ENCODE results near the gene JDP2.

JDP2 gene

DNA sequence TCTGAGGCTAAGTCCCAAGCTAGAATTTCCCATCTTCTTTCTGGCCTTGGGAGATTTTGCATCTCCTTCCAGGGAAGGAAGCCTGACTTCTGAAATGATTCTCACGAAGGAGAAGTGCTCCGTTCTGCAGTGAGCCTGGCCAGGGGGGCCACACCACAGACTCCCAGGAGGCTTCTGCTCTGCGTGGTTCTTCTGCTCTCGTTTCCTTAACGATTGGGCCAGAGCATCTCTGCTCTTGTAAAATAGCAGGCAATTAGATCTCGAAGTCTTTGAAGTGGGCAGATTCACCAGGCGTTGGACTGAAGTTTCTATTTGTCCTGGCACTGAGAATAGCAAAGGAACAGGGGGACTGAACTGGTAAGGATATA is 87.8 kb downstream of the JDP2 start:
- H3K4me1 ChIP-seq (ENCODE audit: control insufficient read depth, insufficient read depth, low read length) = peaks cover 10% of the 10 kb centered on the region
- no peaks in the 10 kb centered on the region for H3K36me3 ChIP-seq (ENCODE audit: control insufficient read depth, insufficient read depth, low read length)
- no peaks in the 10 kb centered on the region for H3K27me3 ChIP-seq (ENCODE audit: control insufficient read depth, insufficient read depth, low read length)
- H3K4me3 ChIP-seq (ENCODE audit: low read depth, low read length) = no peak overlapping the region
- no peak overlapping the region for H3K9ac ChIP-seq (ENCODE audit: low read depth, low read length)
- H3K9me3 ChIP-seq (ENCODE audit: control insufficient read depth, insufficient read depth, low read length) = no peaks in the 10 kb centered on the region
- no peak overlapping the region for H3K27ac ChIP-seq (ENCODE audit: low read depth, low read length)

DNA sequence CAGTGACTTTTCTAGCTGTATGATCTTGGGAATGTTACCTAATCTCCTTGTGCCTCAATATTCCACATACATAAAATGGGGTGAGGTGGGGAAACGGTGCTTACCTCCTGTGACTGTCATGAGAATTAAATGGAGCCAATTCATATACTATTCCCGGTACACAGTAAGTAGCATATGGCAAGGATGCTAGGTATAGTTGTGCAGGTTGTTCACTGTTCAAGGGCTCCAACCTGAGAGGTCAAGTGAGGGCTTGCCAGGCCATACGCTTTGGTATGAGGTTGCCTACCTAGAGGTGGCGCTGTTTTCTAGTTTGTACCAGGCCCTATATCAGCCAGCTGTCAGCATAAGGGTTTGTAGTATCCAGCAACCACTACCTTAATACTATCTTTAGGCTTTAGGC is 90.8 kb downstream of the JDP2 start:
- Histone ChIP-seq H3K4me1 (ENCODE audit: control insufficient read depth, insufficient read depth, low read length) (peaks cover 10% of the 10 kb centered on the region), H3K36me3 (ENCODE audit: control insufficient read depth, insufficient read depth, low read length) (no peaks in the 10 kb centered on the region), H3K9ac (ENCODE audit: low read depth, low read length) (no peak overlapping the region), H3K4me3 (ENCODE audit: low read depth, low read length) (no peak overlapping the region), H3K9me3 (ENCODE audit: control insufficient read depth, insufficient read depth, low read length) (no peaks in the 10 kb centered on the region), H3K27ac (ENCODE audit: low read depth, low read length) (no peak overlapping the region), H3K27me3 (ENCODE audit: control insufficient read depth, insufficient read depth, low read length) (no peaks in the 10 kb centered on the region)

DNA sequence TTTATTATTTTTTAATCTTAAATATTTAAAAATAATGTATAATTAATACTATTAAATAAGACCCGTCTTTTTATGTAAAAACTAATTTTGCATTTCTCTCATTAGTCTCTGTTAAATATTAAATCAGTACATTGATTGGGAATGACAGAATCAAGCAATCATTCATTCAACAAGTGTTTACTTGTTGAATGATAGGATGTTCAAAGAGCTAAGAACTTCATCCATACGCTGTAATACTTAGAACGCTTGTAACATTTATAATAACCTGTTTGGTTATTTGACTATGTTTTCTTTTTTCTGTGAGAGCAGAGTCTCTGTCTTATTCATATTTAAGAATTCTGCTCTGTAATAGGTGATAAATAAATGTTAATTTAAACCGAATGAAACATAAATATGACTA is 91.6 kb downstream of the JDP2 start:
- no peaks in the 10 kb centered on the region for H3K27me3 ChIP-seq (ENCODE audit: control insufficient read depth, insufficient read depth, low read length)
- no peaks in the 10 kb centered on the region for H3K9me3 ChIP-seq (ENCODE audit: control insufficient read depth, insufficient read depth, low read length)
- no peak overlapping the region for H3K9ac ChIP-seq (ENCODE audit: low read depth, low read length)
- no peak overlapping the region for H3K4me3 ChIP-seq (ENCODE audit: low read depth, low read length)
- H3K36me3 ChIP-seq (ENCODE audit: control insufficient read depth, insufficient read depth, low read length) = no peaks in the 10 kb centered on the region
- H3K4me1 ChIP-seq (ENCODE audit: control insufficient read depth, insufficient read depth, low read length) = peaks cover 10% of the 10 kb centered on the region
- no peak overlapping the region for H3K27ac ChIP-seq (ENCODE audit: low read depth, low read length)

DNA sequence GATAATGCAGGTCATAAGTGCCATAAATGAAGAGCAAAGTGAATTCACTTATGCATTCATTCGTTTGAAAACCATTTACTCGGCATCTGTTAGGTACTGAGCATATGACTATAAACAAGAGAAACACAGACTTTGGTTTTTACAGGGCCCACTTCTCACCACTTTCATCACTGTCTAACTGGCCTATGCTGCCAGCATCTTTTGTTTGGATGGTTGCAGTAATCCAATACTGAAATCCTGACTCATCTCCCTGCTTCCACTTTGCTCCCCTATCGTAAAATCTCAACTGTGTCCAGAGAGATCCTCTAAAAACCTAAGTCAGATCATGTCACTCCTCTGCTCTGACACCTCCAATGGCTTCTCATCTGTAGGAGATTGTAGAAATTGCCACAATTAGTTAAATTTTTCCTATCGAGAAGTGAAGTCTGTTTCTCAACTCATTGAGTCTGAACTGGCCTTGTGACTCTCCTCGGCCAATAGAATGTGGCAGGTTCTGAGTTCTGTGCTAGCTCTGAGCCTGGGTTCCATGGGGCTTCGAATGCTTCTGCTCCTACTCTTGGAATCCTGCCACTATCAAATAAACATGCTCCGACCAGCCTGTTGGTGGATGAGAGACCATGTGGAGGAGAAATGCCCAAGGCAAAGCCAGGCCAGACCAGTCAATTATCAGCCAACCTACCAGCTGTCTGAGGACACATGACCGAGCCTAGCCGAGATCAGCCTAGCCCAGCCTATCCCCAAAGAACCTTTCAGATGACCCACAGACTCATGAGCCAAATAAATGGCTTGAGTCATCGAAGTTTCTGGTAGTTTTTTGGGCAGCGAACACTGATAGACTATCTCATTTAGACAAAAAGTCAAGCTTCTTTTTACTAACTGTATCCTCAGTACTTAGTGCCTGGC is 92.3 kb downstream of the JDP2 start:
- no peaks in the 10 kb centered on the region for H3K36me3 ChIP-seq (ENCODE audit: control insufficient read depth, insufficient read depth, low read length)
- H3K4me3 ChIP-seq (ENCODE audit: low read depth, low read length) = no peak overlapping the region
- H3K27me3 ChIP-seq (ENCODE audit: control insufficient read depth, insufficient read depth, low read length) = no peaks in the 10 kb centered on the region
- no peak overlapping the region for H3K27ac ChIP-seq (ENCODE audit: low read depth, low read length)
- H3K9ac ChIP-seq (ENCODE audit: low read depth, low read length) = no peak overlapping the region
- H3K4me1 ChIP-seq (ENCODE audit: control insufficient read depth, insufficient read depth, low read length) = peaks cover 6% of the 10 kb centered on the region
- no peaks in the 10 kb centered on the region for H3K9me3 ChIP-seq (ENCODE audit: control insufficient read depth, insufficient read depth, low read length)

DNA sequence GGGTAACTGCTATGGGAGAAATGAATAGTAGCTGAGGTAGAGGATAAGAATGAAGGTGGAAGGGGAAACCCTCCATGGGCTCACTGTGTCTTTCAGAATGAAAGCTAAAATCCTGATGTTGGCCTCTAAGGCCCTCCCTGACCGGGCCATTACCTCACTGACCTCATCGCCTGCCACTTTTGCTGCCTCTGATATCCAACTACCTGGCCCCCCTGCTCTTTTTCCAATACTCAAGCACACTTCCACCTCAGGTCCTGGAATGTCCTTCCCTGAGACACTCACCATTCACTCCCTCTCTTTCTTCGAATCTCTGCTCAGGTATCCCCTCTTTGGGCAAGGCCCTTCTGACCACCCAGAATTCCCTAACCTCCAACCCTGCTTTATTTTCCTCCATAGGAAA is 93.0 kb downstream of the JDP2 start:
- Histone ChIP-seq H3K4me1 (ENCODE audit: control insufficient read depth, insufficient read depth, low read length) (0 out of 2 replicates have a peak, but pooled peaks cover under 1% of the 10 kb centered on the region), H3K4me3 (ENCODE audit: low read depth, low read length) (no peak overlapping the region), H3K9ac (ENCODE audit: low read depth, low read length) (no peak overlapping the region), H3K36me3 (ENCODE audit: control insufficient read depth, insufficient read depth, low read length) (no peaks in the 10 kb centered on the region), H3K27me3 (ENCODE audit: control insufficient read depth, insufficient read depth, low read length) (no peaks in the 10 kb centered on the region), H3K9me3 (ENCODE audit: control insufficient read depth, insufficient read depth, low read length) (no peaks in the 10 kb centered on the region), H3K27ac (ENCODE audit: low read depth, low read length) (no peak overlapping the region)

DNA sequence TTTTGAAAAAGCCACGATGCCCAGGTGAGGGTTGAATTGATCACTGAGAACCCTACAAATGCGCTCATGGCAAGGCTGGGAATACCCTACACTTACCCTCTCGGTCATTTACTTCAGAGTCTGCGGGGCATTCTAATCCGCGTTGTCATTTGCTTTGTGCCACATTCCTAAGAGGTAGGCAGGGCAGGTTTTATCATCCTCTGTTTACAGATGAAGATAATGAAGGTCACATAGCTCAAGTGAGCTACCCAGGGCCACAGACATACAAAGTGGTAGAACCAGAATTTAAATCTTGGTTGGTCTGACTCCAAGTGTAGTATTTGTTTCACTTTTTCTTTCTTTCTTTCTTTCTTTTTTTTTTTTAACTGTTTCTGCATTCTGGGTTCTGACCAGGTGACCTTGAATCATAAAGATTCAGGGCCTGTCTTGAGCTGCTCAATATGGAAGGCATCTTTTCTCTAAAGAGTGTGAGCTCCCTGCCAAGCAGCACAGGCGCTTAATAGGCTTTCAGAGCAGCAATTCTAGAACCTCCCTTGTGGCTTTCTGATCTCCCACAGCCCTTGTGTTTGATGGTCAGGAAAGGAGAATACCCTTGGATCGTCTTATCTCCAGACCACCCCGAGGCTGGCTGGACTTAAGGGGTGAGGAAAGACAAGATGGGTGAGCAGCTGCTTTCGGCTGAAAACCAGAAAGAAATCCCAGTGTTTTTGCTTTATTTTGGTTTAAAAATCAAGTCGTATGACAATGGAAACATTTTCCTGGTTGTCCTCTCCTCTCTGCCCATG is 93.8 kb downstream of the JDP2 start:
- Histone ChIP-seq H3K9me3 (ENCODE audit: control insufficient read depth, insufficient read depth, low read length) (no peaks in the 10 kb centered on the region), H3K36me3 (ENCODE audit: control insufficient read depth, insufficient read depth, low read length) (no peaks in the 10 kb centered on the region), H3K4me3 (ENCODE audit: low read depth, low read length) (no peak overlapping the region), H3K4me1 (ENCODE audit: control insufficient read depth, insufficient read depth, low read length) (no peaks in the 10 kb centered on the region), H3K9ac (ENCODE audit: low read depth, low read length) (no peak overlapping the region), H3K27ac (ENCODE audit: low read depth, low read length) (peak overlapping the region; percentile 22), H3K27me3 (ENCODE audit: control insufficient read depth, insufficient read depth, low read length) (no peaks in the 10 kb centered on the region)

DNA sequence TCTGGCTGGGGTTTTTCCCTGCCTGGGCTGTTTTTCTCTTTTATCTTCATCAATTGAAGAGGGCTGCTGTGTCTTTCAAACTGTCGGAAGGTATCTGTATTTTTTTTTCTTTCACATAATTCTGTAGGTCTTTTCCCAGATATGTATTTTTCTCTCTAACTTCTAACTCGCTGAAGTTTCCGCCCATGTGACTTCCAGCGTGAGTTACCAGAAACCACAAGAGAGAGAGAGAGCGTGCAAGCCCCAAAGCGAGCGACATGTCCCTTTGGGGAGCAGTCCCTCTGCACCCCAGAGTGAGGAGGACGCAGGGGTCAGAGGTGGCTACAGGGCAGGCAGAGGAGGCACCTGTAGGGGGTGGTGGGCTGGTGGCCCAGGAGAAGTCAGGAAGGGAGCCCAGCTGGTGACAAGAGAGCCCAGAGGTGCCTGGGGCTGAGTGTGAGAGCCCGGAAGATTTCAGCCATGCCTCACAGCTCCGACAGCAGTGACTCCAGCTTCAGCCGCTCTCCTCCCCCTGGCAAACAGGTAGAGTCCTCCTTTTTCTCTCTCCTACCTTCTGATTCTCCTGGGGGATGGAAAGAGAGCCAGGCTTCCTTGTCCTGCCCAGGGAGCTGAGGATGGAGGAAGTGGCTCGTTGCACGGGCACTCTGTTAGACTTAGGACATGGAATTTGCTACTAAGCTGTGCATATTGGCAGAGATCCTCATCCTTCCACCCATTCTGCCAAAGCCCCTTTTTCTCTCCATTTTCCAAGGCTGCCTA is 94.6 kb downstream of the JDP2 start, which contains the start of gene BATF:
Gene BATF (plus strand): TSS at position 246 of the 759 bp plus-strand sequence. CDS start 214 bp downstream, at position 460.
- Histone ChIP-seq H3K9me3 (ENCODE audit: control insufficient read depth, insufficient read depth, low read length) (no peaks in the 10 kb centered on the region), H3K4me3 (ENCODE audit: low read depth, low read length) (no peak within 1 kb of the TSS), H3K36me3 (ENCODE audit: control insufficient read depth, insufficient read depth, low read length) (no peaks in the 10 kb centered on the region), H3K27ac (ENCODE audit: low read depth, low read length) (peak within 1 kb of the TSS; percentile 22), H3K27me3 (ENCODE audit: control insufficient read depth, insufficient read depth, low read length) (no peaks in the 10 kb centered on the region), H3K9ac (ENCODE audit: low read depth, low read length) (no peak within 1 kb of the TSS), H3K4me1 (ENCODE audit: control insufficient read depth, insufficient read depth, low read length) (no peaks in the 10 kb centered on the region)

DNA sequence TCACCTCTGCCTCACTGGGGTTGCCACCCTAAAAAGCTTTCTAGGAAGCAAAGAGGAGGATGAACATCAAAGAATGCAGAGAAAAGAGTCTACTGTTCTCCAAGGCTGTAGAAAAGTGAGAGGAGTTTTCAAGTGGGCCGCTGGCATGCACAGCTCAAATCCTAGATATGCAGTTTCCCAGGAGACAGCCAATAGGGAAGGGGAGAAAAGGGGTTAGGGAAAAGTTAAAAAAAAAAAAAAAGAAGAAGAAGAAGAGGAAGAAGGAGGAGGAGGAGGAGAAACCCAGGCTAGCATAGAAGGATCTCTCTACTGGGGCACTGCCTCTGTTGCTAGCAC is 95.1 kb downstream of the JDP2 start:
- H3K4me1 ChIP-seq (ENCODE audit: control insufficient read depth, insufficient read depth, low read length) = no peaks in the 10 kb centered on the region
- H3K27ac ChIP-seq (ENCODE audit: low read depth, low read length) = no peak overlapping the region
- no peaks in the 10 kb centered on the region for H3K36me3 ChIP-seq (ENCODE audit: control insufficient read depth, insufficient read depth, low read length)
- no peaks in the 10 kb centered on the region for H3K9me3 ChIP-seq (ENCODE audit: control insufficient read depth, insufficient read depth, low read length)
- H3K27me3 ChIP-seq (ENCODE audit: control insufficient read depth, insufficient read depth, low read length) = no peaks in the 10 kb centered on the region
- H3K4me3 ChIP-seq (ENCODE audit: low read depth, low read length) = no peak overlapping the region
- H3K9ac ChIP-seq (ENCODE audit: low read depth, low read length) = no peak overlapping the region
